ENCODE data around the gene CYP3A5. TPM values are rescaled to one million over a fixed set of nuclear protein-coding genes. Genes with fewer than 3 reads are reported as not detected.

The CYP3A5 gene
- total and polyA plus RNA-seq, 9 of the 15 experiments (the other 6 are each of a cell fraction or from before 2014, with no cell fraction given): 0.73 to 2.8 (median 1.5) TPM

DNA sequence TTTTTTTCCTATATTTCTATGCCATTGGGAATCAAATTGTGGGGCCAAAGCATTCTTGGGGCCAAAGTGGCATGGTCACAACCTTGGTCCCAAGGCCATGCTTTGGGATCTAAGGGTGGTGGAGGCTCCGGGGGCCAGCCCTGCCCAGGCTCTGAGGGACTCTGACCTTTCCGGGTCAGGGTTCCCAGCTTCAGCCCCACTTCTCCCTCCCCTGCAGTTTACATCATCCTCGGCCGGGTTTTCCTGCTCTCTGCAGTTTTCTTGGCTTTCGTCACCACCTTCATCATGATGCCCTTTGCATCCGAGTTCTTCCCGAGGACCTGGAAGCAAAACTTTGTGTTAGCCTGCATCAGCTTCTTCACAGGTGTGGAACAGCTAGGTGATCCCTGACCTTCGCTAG, 73.3 kb downstream of the CYP3A5 start:
- no peak overlapping the region for H3K27ac ChIP-seq (ENCODE audit: extremely low read depth, low read depth, low read length)
- intact Hi-C loops (cut with micrococcal nuclease) (no loop called here), in situ Hi-C loops (cut with MboI) (no loop called here)
- H3K79me2 ChIP-seq (ENCODE audit: control insufficient read depth, insufficient read depth, low read length): no peaks in the 10 kb centered on the region
- ChIA-PET POLR2A (interaction anchor here (0.6 to 1.2 kb wide), 3 partner anchors 9 to 40 kb away, joined by 3 to 4 read pairs (median 3); partner anchors contain the start of gene TMEM225B), CTCF (ENCODE audit: low intra/inter-chr PET ratio) (no interaction called here)
- ATAC-seq (no peak), FAIRE-seq (no peak), DNase-seq (ENCODE audit: extremely low read depth in 1 of 4, low spot score in 3 of 4) (no peak)
- no peak overlapping the region for H3K4me3 ChIP-seq
- TF ChIP-seq CHD4 (IDR thresholded peaks at IDR 0.05; ENCODE audit: insufficient read depth, insufficient replicate concordance, low read depth, low read length, poor library complexity, severe bottlenecking): no peak
- no peak for TF ChIP-seq MYNN (IDR thresholded peaks at IDR 0.05)
- TF ChIP-seq MYNN (CRISPR knock-in tag; IDR thresholded peaks at IDR 0.05): no peak
- no peak for TF ChIP-seq ZNF644 (tag; IDR thresholded peaks at IDR 0.05; ENCODE audit: low read depth)
- TF ChIP-seq, protein P1, sequence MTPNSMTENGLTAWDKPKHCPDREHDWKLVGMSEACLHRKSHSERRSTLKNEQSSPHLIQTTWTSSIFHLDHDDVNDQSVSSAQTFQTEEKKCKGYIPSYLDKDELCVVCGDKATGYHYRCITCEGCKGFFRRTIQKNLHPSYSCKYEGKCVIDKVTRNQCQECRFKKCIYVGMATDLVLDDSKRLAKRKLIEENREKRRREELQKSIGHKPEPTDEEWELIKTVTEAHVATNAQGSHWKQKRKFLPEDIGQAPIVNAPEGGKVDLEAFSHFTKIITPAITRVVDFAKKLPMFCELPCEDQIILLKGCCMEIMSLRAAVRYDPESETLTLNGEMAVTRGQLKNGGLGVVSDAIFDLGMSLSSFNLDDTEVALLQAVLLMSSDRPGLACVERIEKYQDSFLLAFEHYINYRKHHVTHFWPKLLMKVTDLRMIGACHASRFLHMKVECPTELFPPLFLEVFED (CRISPR knock-in tag; conservative IDR thresholded peaks at IDR 0.05): no peak
- H3K4me1 ChIP-seq (replicated peaks in 1 of 2; ENCODE audit: control insufficient read depth in 2 of 2, insufficient read depth in 2 of 2, low read length in 2 of 2): peaks cover 0 to 8% of the 10 kb centered on the region in 2 experiments; a peak in 2 of 5 replicates
- no peaks in the 10 kb centered on the region for H3K9me3 ChIP-seq (replicated peaks; ENCODE audit: control insufficient read depth, insufficient read depth, low read depth, low read length)
- 4% methylated on average over 8 of the region's 8 CpGs for WGBS (ENCODE audit: insufficient coverage, low coverage, missing lambda C conversion rate)
- H3K9me1 ChIP-seq (ENCODE audit: control insufficient read depth, insufficient read depth, low read length): no peaks in the 10 kb centered on the region
- H3K9ac ChIP-seq (ENCODE audit: insufficient read depth in 1 of 2, low read depth in 2 of 2, low read length in 2 of 2): peak overlapping the region in 1 of 2 experiments; percentile 4; a peak in 1 of 4 replicates
- H3K27me3 ChIP-seq (ENCODE audit: control insufficient read depth in 2 of 2, insufficient read depth in 2 of 2, low read length in 2 of 2): peaks cover 4 to 36% of the 10 kb centered on the region in 2 experiments; a peak in 3 of 5 replicates
- no peak overlapping the region for H2AFZ ChIP-seq (ENCODE audit: low read depth, low read length)
- H3K4me2 ChIP-seq (ENCODE audit: insufficient read depth, low read length): no peak overlapping the region
- no TSS peak for BruUV-seq (replicated peaks)
- no peaks in the 10 kb centered on the region for H3K36me3 ChIP-seq (ENCODE audit: control insufficient read depth, insufficient read depth, low read length)
- no peaks in the 10 kb centered on the region for H4K20me1 ChIP-seq (replicated peaks; ENCODE audit: control insufficient read depth, insufficient read depth, low read length)

Measured in K562 (cell line).